ENCODE results near the gene DBNDD2.

The DBNDD2 gene

GRCh38 chr20:45406260-45407066 lies 1.6 kb upstream of the DBNDD2 start:
- ChIA-PET CTCF (interaction anchor here (1.6 to 3.9 kb wide), 6 partner anchors 9 to 44 kb away, joined by 6 to 37 read pairs (median 10); partner anchors contain the start of genes PIGT and TP53TG5), POLR2A (interaction anchor here (1.9 kb wide), 1 partner anchor 9 kb away, joined by 7 read pairs; the partner anchor contains the start of gene PIGT)
- DNase-seq = peak in 2 of 3 donors; percentile 16 to 52
- H3K4me3 ChIP-seq (ENCODE audit: control insufficient read depth in 1 of 7, extremely low read depth in 1 of 7, insufficient read depth in 4 of 7, low read depth in 2 of 7, low read length in 6 of 7) = peak overlapping the region; percentile 60 to 87 (median 74)
- H3K9me3 ChIP-seq (ENCODE audit: control extremely low read depth in 1 of 5, control insufficient read depth in 4 of 5, insufficient read depth in 2 of 5, low read depth in 1 of 5, low read length in 4 of 5) = peaks cover 0 to 3% (median 0%) of the 10 kb centered on the region in 5 experiments
- no peak overlapping the region for H3K27ac ChIP-seq (ENCODE audit: insufficient read depth in 1 of 2, low read depth in 1 of 2, low read length in 2 of 2, poor library complexity in 1 of 2, severe bottlenecking in 2 of 2)
- H3K4me1 ChIP-seq (ENCODE audit: control extremely low read depth in 1 of 4, control insufficient read depth in 4 of 4, insufficient read depth in 4 of 4, low read length in 3 of 4) = peaks cover 2 to 38% (median 34%) of the 10 kb centered on the region in 4 experiments
- WGBS (ENCODE audit: insufficient coverage) = under 1% methylated on average over 66 of the region's 87 CpGs
- peaks cover 0 to 17% (median 3%) of the 10 kb centered on the region in 4 experiments for H3K36me3 ChIP-seq (ENCODE audit: control insufficient read depth in 4 of 4, insufficient read depth in 4 of 4, low read length in 3 of 4)
- H3K27me3 ChIP-seq (replicated peaks in 2 of 5; ENCODE audit: control insufficient read depth in 4 of 5, insufficient read depth in 5 of 5, low read length in 4 of 5) = peaks cover 4 to 14% (median 9%) of the 10 kb centered on the region in 5 experiments

GRCh38 chr20:45407067-45407745 lies 883 bp upstream of the DBNDD2 start:
- CTCF ChIA-PET = interaction anchor here (1.6 to 3.9 kb wide), 7 partner anchors 9 to 44 kb away, joined by 5 to 37 read pairs (median 7); partner anchors contain the start of genes PIGT and TP53TG5
- H3K4me1 ChIP-seq (ENCODE audit: control extremely low read depth in 1 of 4, control insufficient read depth in 4 of 4, insufficient read depth in 4 of 4, low read length in 3 of 4) = peaks cover 2 to 38% (median 34%) of the 10 kb centered on the region in 4 experiments
- H3K27ac ChIP-seq (ENCODE audit: insufficient read depth in 1 of 2, low read depth in 1 of 2, low read length in 2 of 2, poor library complexity in 1 of 2, severe bottlenecking in 2 of 2) = no peak overlapping the region
- 26% methylated on average over 17 of the region's 30 CpGs for WGBS (ENCODE audit: insufficient coverage)
- POLR2A ChIA-PET = interaction anchor here (0.8 to 1.9 kb wide), 2 partner anchors 9 to 44 kb away, joined by 5 to 7 read pairs; partner anchors contain the start of genes PIGT and SYS1
- peak in 1 of 3 donors; percentile 32 for DNase-seq
- H3K9me3 ChIP-seq (ENCODE audit: control extremely low read depth in 1 of 5, control insufficient read depth in 4 of 5, insufficient read depth in 2 of 5, low read depth in 1 of 5, low read length in 4 of 5) = no peaks in the 10 kb centered on the region
- peaks cover 0 to 17% (median 3%) of the 10 kb centered on the region in 4 experiments for H3K36me3 ChIP-seq (ENCODE audit: control insufficient read depth in 4 of 4, insufficient read depth in 4 of 4, low read length in 3 of 4)
- peaks cover 4 to 14% (median 9%) of the 10 kb centered on the region in 5 experiments for H3K27me3 ChIP-seq (replicated peaks in 2 of 5; ENCODE audit: control insufficient read depth in 4 of 5, insufficient read depth in 5 of 5, low read length in 4 of 5)
- H3K4me3 ChIP-seq (ENCODE audit: control insufficient read depth in 1 of 7, extremely low read depth in 1 of 7, insufficient read depth in 4 of 7, low read depth in 2 of 7, low read length in 6 of 7) = peak overlapping the region; percentile 60 to 87 (median 74)

- WGBS (ENCODE audit: insufficient coverage) = 8% methylated on average over 4 of the region's 7 CpGs
- Histone ChIP-seq H3K4me1 (ENCODE audit: control extremely low read depth in 1 of 4, control insufficient read depth in 4 of 4, insufficient read depth in 4 of 4, low read length in 3 of 4) (peaks cover 2 to 38% (median 34%) of the 10 kb centered on the region in 4 experiments), H3K27ac (ENCODE audit: insufficient read depth in 1 of 2, low read depth in 1 of 2, low read length in 2 of 2, poor library complexity in 1 of 2, severe bottlenecking in 2 of 2) (no peak overlapping the region), H3K36me3 (ENCODE audit: control insufficient read depth in 4 of 4, insufficient read depth in 4 of 4, low read length in 3 of 4) (peaks cover 0 to 17% (median 3%) of the 10 kb centered on the region in 4 experiments), H3K9me3 (ENCODE audit: control extremely low read depth in 1 of 5, control insufficient read depth in 4 of 5, insufficient read depth in 2 of 5, low read depth in 1 of 5, low read length in 4 of 5) (no peaks in the 10 kb centered on the region), H3K27me3 (replicated peaks in 2 of 5; ENCODE audit: control insufficient read depth in 4 of 5, insufficient read depth in 5 of 5, low read length in 4 of 5) (peaks cover 4 to 14% (median 9%) of the 10 kb centered on the region in 5 experiments), H3K4me3 (ENCODE audit: control insufficient read depth in 1 of 7, extremely low read depth in 1 of 7, insufficient read depth in 4 of 7, low read depth in 2 of 7, low read length in 6 of 7) (peak overlapping the region in 2 of 7 experiments; percentile 6 to 11)
- ChIA-PET CTCF (interaction anchor here (0.8 to 3.9 kb wide), 5 partner anchors 10 to 42 kb away, joined by 3 to 37 read pairs (median 5); partner anchors contain the start of gene TP53TG5), POLR2A (no interaction called here)
- DNase-seq = peak; percentile 59 to 87 (median 81)
Observed at GRCh38 chr20:45408646-45409213, 641 bp downstream of the DBNDD2 start.

DNA sequence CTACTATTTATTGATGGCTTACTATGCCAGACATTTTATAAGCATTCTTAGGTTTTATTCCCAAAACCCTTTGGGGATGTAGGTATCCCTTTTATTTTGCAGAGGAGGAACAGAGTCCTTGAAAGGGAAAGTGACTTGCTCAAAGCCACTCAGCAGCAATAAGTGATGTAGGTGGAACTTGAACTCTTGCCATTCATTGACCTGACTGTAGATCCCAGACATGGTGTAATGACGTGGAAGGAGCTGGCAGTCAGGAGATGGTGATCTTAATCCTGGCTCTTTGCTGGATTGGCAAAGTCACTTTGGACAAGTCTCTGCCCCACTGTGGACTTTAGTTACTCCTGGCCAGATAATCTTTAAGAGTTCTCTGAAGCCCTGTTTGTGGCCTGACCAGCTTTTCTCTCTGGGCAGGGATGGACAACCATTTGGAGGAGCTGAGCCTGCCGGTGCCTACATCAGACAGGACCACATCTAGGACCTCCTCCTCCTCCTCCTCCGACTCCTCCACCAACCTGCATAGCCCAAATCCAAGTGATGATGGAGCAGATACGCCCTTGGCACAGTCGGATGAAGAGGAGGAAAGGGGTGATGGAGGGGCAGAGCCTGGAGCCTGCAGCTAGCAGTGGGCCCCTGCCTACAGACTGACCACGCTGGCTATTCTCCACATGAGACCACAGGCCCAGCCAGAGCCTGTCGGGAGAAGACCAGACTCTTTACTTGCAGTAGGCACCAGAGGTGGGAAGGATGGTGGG lies 1.6 kb downstream of the DBNDD2 start:
- Histone ChIP-seq H3K27ac (ENCODE audit: insufficient read depth in 1 of 2, low read depth in 1 of 2, low read length in 2 of 2, poor library complexity in 1 of 2, severe bottlenecking in 2 of 2) (no peak overlapping the region), H3K27me3 (replicated peaks in 2 of 5; ENCODE audit: control insufficient read depth in 4 of 5, insufficient read depth in 5 of 5, low read length in 4 of 5) (peaks cover 0 to 8% (median 7%) of the 10 kb centered on the region in 5 experiments), H3K9me3 (ENCODE audit: control extremely low read depth in 1 of 5, control insufficient read depth in 4 of 5, insufficient read depth in 2 of 5, low read depth in 1 of 5, low read length in 4 of 5) (no peaks in the 10 kb centered on the region), H3K36me3 (ENCODE audit: control insufficient read depth in 4 of 4, insufficient read depth in 4 of 4, low read length in 3 of 4) (peaks cover 0 to 17% (median 3%) of the 10 kb centered on the region in 4 experiments), H3K4me3 (ENCODE audit: control insufficient read depth in 1 of 7, extremely low read depth in 1 of 7, insufficient read depth in 4 of 7, low read depth in 2 of 7, low read length in 6 of 7) (no peak overlapping the region), H3K4me1 (ENCODE audit: control extremely low read depth in 1 of 4, control insufficient read depth in 4 of 4, insufficient read depth in 4 of 4, low read length in 3 of 4) (peaks cover 2 to 38% (median 34%) of the 10 kb centered on the region in 4 experiments)
- 95% methylated on average over 6 of the region's 7 CpGs for WGBS (ENCODE audit: insufficient coverage)
- ChIA-PET POLR2A (no interaction called here), CTCF (interaction anchor here (1.0 to 1.9 kb wide), 4 partner anchors 18 to 91 kb away, joined by 3 to 6 read pairs (median 4); no protein-coding TSS in a partner anchor)
- no peak for DNase-seq

GRCh38 chr20:45410887-45411286 lies 2.8 kb downstream of the DBNDD2 start:
- WGBS (ENCODE audit: insufficient coverage) = 96% methylated on average over 8 of the region's 8 CpGs

DNA sequence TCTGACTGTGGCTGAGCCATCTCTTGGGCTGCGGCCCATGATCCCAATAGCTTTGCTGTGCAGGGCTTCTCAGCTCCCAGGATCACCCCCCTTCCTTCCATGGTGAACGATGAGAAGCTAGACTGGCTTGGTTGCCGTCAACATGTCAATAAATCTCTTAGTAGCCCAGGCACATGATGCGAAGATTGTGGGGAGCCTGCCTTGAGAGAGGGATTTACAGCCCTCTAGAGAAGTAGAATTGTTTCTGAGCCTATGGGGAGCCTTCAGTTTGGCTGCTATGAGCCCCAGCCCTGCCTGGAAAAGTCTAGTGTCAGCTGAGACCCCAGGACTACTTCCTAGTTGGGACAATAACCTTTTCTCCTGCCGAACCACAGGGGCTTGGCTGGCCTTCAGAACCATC lies 4.6 kb downstream of the DBNDD2 start:
- CTCF ChIA-PET = interaction anchor here (0.6 to 3.2 kb wide), 10 partner anchors 19 to 546 kb away, joined by 3 to 16 read pairs (median 4); partner anchors contain the start of gene SYS1
- no peak overlapping the region for H3K4me3 ChIP-seq (ENCODE audit: control insufficient read depth in 1 of 7, extremely low read depth in 1 of 7, insufficient read depth in 4 of 7, low read depth in 2 of 7, low read length in 6 of 7)
- peaks cover 1 to 17% (median 3%) of the 10 kb centered on the region in 4 experiments for H3K36me3 ChIP-seq (ENCODE audit: control insufficient read depth in 4 of 4, insufficient read depth in 4 of 4, low read length in 3 of 4)
- no peaks in the 10 kb centered on the region for H3K27me3 ChIP-seq (replicated peaks in 2 of 5; ENCODE audit: control insufficient read depth in 4 of 5, insufficient read depth in 5 of 5, low read length in 4 of 5)
- no peaks in the 10 kb centered on the region for H3K9me3 ChIP-seq (ENCODE audit: control extremely low read depth in 1 of 5, control insufficient read depth in 4 of 5, insufficient read depth in 2 of 5, low read depth in 1 of 5, low read length in 4 of 5)
- 95% methylated on average over 3 of the region's 5 CpGs for WGBS (ENCODE audit: insufficient coverage)
- DNase-seq = no peak
- no peak overlapping the region for H3K27ac ChIP-seq (ENCODE audit: insufficient read depth in 1 of 2, low read depth in 1 of 2, low read length in 2 of 2, poor library complexity in 1 of 2, severe bottlenecking in 2 of 2)
- POLR2A ChIA-PET = no interaction called here
- peaks cover 6 to 36% (median 27%) of the 10 kb centered on the region in 4 experiments for H3K4me1 ChIP-seq (ENCODE audit: control extremely low read depth in 1 of 4, control insufficient read depth in 4 of 4, insufficient read depth in 4 of 4, low read length in 3 of 4)

More at GRCh38 chr20:45410887-45411286, 2.8 kb downstream of the DBNDD2 start:
- CTCF ChIA-PET = interaction anchor here (0.8 to 3.2 kb wide), 9 partner anchors 18 to 99 kb away, joined by 3 to 16 read pairs (median 3); partner anchors contain the start of gene SYS1
- peaks cover 0 to 2% (median 0%) of the 10 kb centered on the region in 5 experiments for H3K27me3 ChIP-seq (replicated peaks in 2 of 5; ENCODE audit: control insufficient read depth in 4 of 5, insufficient read depth in 5 of 5, low read length in 4 of 5)
- POLR2A ChIA-PET = no interaction called here
- no peaks in the 10 kb centered on the region for H3K9me3 ChIP-seq (ENCODE audit: control extremely low read depth in 1 of 5, control insufficient read depth in 4 of 5, insufficient read depth in 2 of 5, low read depth in 1 of 5, low read length in 4 of 5)
- H3K27ac ChIP-seq (ENCODE audit: insufficient read depth in 1 of 2, low read depth in 1 of 2, low read length in 2 of 2, poor library complexity in 1 of 2, severe bottlenecking in 2 of 2) = no peak overlapping the region
- peaks cover 2 to 39% (median 31%) of the 10 kb centered on the region in 4 experiments for H3K4me1 ChIP-seq (ENCODE audit: control extremely low read depth in 1 of 4, control insufficient read depth in 4 of 4, insufficient read depth in 4 of 4, low read length in 3 of 4)
- H3K4me3 ChIP-seq (ENCODE audit: control insufficient read depth in 1 of 7, extremely low read depth in 1 of 7, insufficient read depth in 4 of 7, low read depth in 2 of 7, low read length in 6 of 7) = no peak overlapping the region
- H3K36me3 ChIP-seq (ENCODE audit: control insufficient read depth in 4 of 4, insufficient read depth in 4 of 4, low read length in 3 of 4) = peaks cover 0 to 17% (median 3%) of the 10 kb centered on the region in 4 experiments
- DNase-seq = no peak
